Mesenchymal stem cell (in vitro differentiated cells and primary cell): ENCODE data around the gene CUBN.

Source experiments
- DNase-seq: peaks from one replicate; pipeline ENCODE4 v3.0.0-alpha.2; 2013
- H2AFZ ChIP-seq: one replicate; pipeline ENCODE4 v1.6.1; 2013; ENCODE audit warnings: low read depth, mild to moderate bottlenecking, control low read depth, inconsistent platforms, low read length, moderate library complexity
- H2AK5ac ChIP-seq: 2 replicates; pipeline ENCODE4 v1.6.1; 2013; ENCODE audit warnings: low read length, moderate library complexity, mild to moderate bottlenecking, inconsistent platforms; ENCODE audit not compliant: severe bottlenecking
- H2BK120ac ChIP-seq: one replicate; pipeline ENCODE4 v1.6.1; 2013; ENCODE audit warnings: low read depth, mild to moderate bottlenecking, inconsistent platforms, low read length, moderate library complexity
- H2BK12ac ChIP-seq, 2 experiments: one replicate each; pipeline ENCODE4 v1.6.1; 2013; ENCODE audit warnings: inconsistent platforms in 2 of 2, low read length in 2 of 2, mild to moderate bottlenecking in 2 of 2, moderate library complexity in 2 of 2, control low read depth in 1 of 2
- H2BK15ac ChIP-seq: one replicate; pipeline ENCODE4 v1.6.1; 2013; ENCODE audit warnings: mild to moderate bottlenecking, low read depth, inconsistent platforms; ENCODE audit not compliant: poor library complexity, severe bottlenecking
- H2BK5ac ChIP-seq: 2 replicates; pipeline ENCODE4 v1.6.1; 2013; ENCODE audit warnings: low read depth, mild to moderate bottlenecking, low read length, control low read depth, inconsistent platforms; ENCODE audit not compliant: poor library complexity, severe bottlenecking
- H3K14ac ChIP-seq, 2 experiments: one replicate each; pipeline ENCODE4 v1.6.1; 2013; ENCODE audit warnings: inconsistent platforms in 2 of 2, low read length in 2 of 2, control low read depth in 1 of 2, mild to moderate bottlenecking in 1 of 2, moderate library complexity in 1 of 2
- H3K18ac ChIP-seq, 2 experiments: one replicate each; pipeline ENCODE4 v1.6.1; 2013; ENCODE audit warnings: inconsistent platforms in 2 of 2, low read length in 2 of 2, control low read depth in 1 of 2, low read depth in 1 of 2, mild to moderate bottlenecking in 1 of 2
- H3K23ac ChIP-seq, 2 experiments: one replicate each; pipeline ENCODE4 v1.6.1; 2013; ENCODE audit warnings: inconsistent platforms in 2 of 2, low read length in 2 of 2, mild to moderate bottlenecking in 2 of 2, moderate library complexity in 2 of 2, control low read depth in 1 of 2
- H3K27ac ChIP-seq: 2 replicates; pipeline ENCODE4 v1.5.1; 2013; ENCODE audit warnings: mild to moderate bottlenecking, moderate library complexity, low read length, control low read depth, inconsistent platforms; ENCODE audit not compliant: poor library complexity, severe bottlenecking
- H3K27me3 ChIP-seq, 2 experiments: 2 replicates each; pipeline versions ENCODE4 v1.6.1 to v1.7.0; 2013; ENCODE audit warnings: low read length in 2 of 2, mild to moderate bottlenecking in 2 of 2, moderate library complexity in 2 of 2, control low read depth in 1 of 2, inconsistent platforms in 1 of 2; ENCODE audit not compliant: control insufficient read depth in 1 of 2, insufficient read depth in 1 of 2
- H3K36me3 ChIP-seq, 2 experiments: 2 replicates each; pipeline versions ENCODE4 v1.6.1 to v1.7.0; 2013; ENCODE audit warnings: low read length in 2 of 2, control low read depth in 1 of 2, inconsistent platforms in 1 of 2, low read depth in 1 of 2, mild to moderate bottlenecking in 1 of 2; ENCODE audit not compliant: insufficient read depth in 2 of 2, control insufficient read depth in 1 of 2
- H3K4ac ChIP-seq, 2 experiments: one replicate each; pipeline ENCODE4 v1.6.1; 2013; ENCODE audit warnings: inconsistent platforms in 2 of 2, low read length in 2 of 2, mild to moderate bottlenecking in 2 of 2, moderate library complexity in 2 of 2, control low read depth in 1 of 2, low read depth in 1 of 2
- H3K4me1 ChIP-seq: 2 replicates; pipeline ENCODE4 v1.6.1; 2013; ENCODE audit warnings: low read depth, low read length, control low read depth; ENCODE audit not compliant: control insufficient read depth, insufficient read depth
- H3K4me2 ChIP-seq: 2 replicates; pipeline ENCODE4 v1.6.1; 2013; ENCODE audit warnings: low read length, mild to moderate bottlenecking, inconsistent platforms; ENCODE audit not compliant: poor library complexity, severe bottlenecking
- H3K4me3 ChIP-seq, 2 experiments: 2 replicates each; pipeline versions ENCODE4 v1.5.1 to v1.7.0; 2013; ENCODE audit warnings: low read length in 2 of 2, mild to moderate bottlenecking in 2 of 2, control low read depth in 1 of 2, low read depth in 1 of 2; ENCODE audit not compliant: insufficient read depth in 1 of 2
- H3K79me1 ChIP-seq: replicated peaks from 2 replicates; pipeline ENCODE4 v1.6.1; 2013; ENCODE audit warnings: mild to moderate bottlenecking, control low read depth, low read length, inconsistent platforms; ENCODE audit not compliant: poor library complexity, severe bottlenecking
- H3K9ac ChIP-seq: 2 replicates; pipeline ENCODE4 v1.7.0; 2013; ENCODE audit warnings: mild to moderate bottlenecking, low read length, moderate library complexity
- H3K9me3 ChIP-seq: 2 replicates; pipeline ENCODE4 v1.7.0; 2013; ENCODE audit warnings: mild to moderate bottlenecking, low read length; ENCODE audit not compliant: control insufficient read depth
- H4K8ac ChIP-seq: one replicate; pipeline ENCODE4 v1.6.1; 2013; ENCODE audit warnings: inconsistent platforms, mild to moderate bottlenecking, low read length, moderate library complexity
- H4K91ac ChIP-seq: one replicate; pipeline ENCODE4 v1.6.1; 2013; ENCODE audit warnings: mild to moderate bottlenecking, low read length, inconsistent platforms
- WGBS: methylation state at CpG from one replicate; pipeline ENCODE4 v1.1.7; 2013; ENCODE audit warnings: mixed read lengths; 5-methylcytosine and 5-hydroxymethylcytosine counted together

CUBN gene

DNA sequence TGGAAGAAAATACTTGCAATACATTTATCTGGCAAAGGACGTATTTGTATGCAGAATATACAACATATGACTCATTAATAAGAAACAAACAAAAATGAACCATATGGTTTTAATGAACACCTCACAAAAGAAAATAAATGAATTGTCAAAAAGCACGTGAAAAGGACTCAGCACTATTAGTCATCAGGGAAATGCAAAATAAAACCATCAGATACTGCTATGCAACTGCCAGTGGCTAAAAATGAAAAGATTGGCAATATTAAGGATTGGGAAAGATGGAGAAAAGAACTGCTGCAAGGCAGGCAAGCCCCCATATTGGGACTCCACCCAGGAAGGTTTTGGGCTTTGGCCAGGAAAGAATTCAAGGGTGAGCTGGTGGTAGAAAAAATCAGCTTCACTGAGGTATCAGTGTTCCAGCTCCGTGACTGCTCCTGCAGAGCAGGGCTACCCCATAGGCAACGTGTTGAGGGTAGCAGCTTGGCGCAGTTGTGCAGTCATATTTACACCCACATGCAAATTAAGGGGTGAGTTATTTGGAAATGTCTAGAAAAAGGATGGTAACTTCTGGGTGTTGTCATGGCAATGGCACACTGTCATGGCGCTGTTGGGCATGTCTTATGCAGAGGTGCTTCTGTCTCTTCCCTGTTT, 72.7 kb downstream of the CUBN start:
- H2AFZ ChIP-seq: no peak overlapping the region
- no peak overlapping the region for H4K91ac ChIP-seq
- peak overlapping the region; percentile 15 for H2AK5ac ChIP-seq
- no peak for DNase-seq
- H3K36me3 ChIP-seq: no peaks in the 10 kb centered on the region
- H2BK12ac ChIP-seq: peak overlapping the region in 1 of 2 experiments; percentile 92
- peaks cover 12% of the 10 kb centered on the region for H3K9me3 ChIP-seq
- 92% methylated on average over 4 of the region's 6 CpGs for WGBS
- peaks cover 2% of the 10 kb centered on the region for H3K79me1 ChIP-seq
- peak overlapping the region in 1 of 2 experiments; percentile 16 for H3K4me3 ChIP-seq
- H3K27ac ChIP-seq: no peak overlapping the region
- no peak overlapping the region for H3K14ac ChIP-seq
- H3K23ac ChIP-seq: no peak overlapping the region
- no peak overlapping the region for H3K4ac ChIP-seq
- no peak overlapping the region for H2BK15ac ChIP-seq
- peak overlapping the region; percentile 57 for H3K9ac ChIP-seq
- no peak overlapping the region for H2BK120ac ChIP-seq
- H3K4me1 ChIP-seq: peaks cover 4% of the 10 kb centered on the region
- H3K4me2 ChIP-seq: no peak overlapping the region
- H4K8ac ChIP-seq: no peak overlapping the region
- H2BK5ac ChIP-seq: no peak overlapping the region
- H3K27me3 ChIP-seq: no peaks in the 10 kb centered on the region
- H3K18ac ChIP-seq: peak overlapping the region in 1 of 2 experiments; percentile 64

DNA sequence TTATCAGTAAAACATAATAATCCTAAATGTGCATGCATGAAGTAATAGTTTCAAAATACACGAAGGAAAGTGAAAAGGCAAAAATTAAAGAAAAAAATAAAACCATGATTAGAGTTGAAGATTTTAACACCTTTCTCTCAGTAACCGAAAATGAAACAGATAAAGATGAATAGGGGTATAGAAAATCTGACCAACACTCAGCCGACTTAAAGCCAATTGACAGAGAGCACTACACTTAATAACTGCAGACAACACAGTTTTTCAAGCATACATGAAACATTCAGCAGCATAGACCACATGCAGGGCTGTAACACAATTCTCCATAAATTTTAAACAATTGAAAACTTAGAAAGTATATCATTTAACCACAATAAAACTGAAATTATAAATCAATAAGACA, 76.1 kb downstream of the CUBN start:
- no peak overlapping the region for H2BK12ac ChIP-seq
- no peak overlapping the region for H3K4me2 ChIP-seq
- H2AK5ac ChIP-seq: no peak overlapping the region
- no peak overlapping the region for H4K8ac ChIP-seq
- H3K14ac ChIP-seq: no peak overlapping the region
- 100% methylated on average over 2 of the region's 3 CpGs for WGBS
- H3K4ac ChIP-seq: no peak overlapping the region
- no peak overlapping the region for H3K18ac ChIP-seq
- H3K27ac ChIP-seq: no peak overlapping the region
- H3K9ac ChIP-seq: no peak overlapping the region
- no peaks in the 10 kb centered on the region for H3K79me1 ChIP-seq
- no peak overlapping the region for H3K4me3 ChIP-seq
- H2AFZ ChIP-seq: no peak overlapping the region
- H3K9me3 ChIP-seq: peaks cover 20% of the 10 kb centered on the region
- no peak overlapping the region for H2BK15ac ChIP-seq
- H3K36me3 ChIP-seq: no peaks in the 10 kb centered on the region
- no peak overlapping the region for H3K23ac ChIP-seq
- no peak for DNase-seq
- H3K4me1 ChIP-seq: peaks cover 2% of the 10 kb centered on the region
- H2BK5ac ChIP-seq: peak overlapping the region; percentile 31
- no peak overlapping the region for H4K91ac ChIP-seq
- H3K27me3 ChIP-seq: no peaks in the 10 kb centered on the region
- H2BK120ac ChIP-seq: no peak overlapping the region

DNA sequence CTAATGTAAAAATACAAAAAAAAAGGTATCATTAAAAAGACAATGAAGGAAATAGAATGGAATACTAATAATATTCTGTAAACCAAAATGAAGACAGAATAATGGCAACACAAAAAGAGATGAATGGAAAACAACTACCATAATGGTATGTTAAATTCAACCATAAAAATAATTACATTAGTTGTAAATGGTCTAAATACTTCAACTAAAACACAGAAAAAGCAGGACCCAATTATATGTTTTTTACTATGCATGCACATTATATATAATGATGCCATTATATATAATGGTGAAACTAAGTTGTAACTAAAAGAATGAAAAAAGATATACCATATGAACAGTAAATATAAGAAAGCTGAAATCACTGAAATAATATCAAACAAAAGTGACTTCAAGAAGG, 76.5 kb downstream of the CUBN start:
- Histone ChIP-seq H4K8ac (no peak overlapping the region), H4K91ac (no peak overlapping the region), H3K27me3 (no peaks in the 10 kb centered on the region), H3K23ac (no peak overlapping the region), H3K27ac (no peak overlapping the region), H2BK15ac (no peak overlapping the region), H3K14ac (no peak overlapping the region), H2BK12ac (no peak overlapping the region), H3K18ac (no peak overlapping the region), H3K4me2 (no peak overlapping the region), H3K79me1 (no peaks in the 10 kb centered on the region), H3K9ac (no peak overlapping the region), H3K4me1 (peaks cover 2% of the 10 kb centered on the region), H2AFZ (no peak overlapping the region), H2AK5ac (no peak overlapping the region), H2BK5ac (no peak overlapping the region), H3K4ac (no peak overlapping the region), H2BK120ac (no peak overlapping the region), H3K9me3 (peaks cover 20% of the 10 kb centered on the region), H3K36me3 (no peaks in the 10 kb centered on the region), H3K4me3 (no peak overlapping the region)
- DNase-seq: no peak

DNA sequence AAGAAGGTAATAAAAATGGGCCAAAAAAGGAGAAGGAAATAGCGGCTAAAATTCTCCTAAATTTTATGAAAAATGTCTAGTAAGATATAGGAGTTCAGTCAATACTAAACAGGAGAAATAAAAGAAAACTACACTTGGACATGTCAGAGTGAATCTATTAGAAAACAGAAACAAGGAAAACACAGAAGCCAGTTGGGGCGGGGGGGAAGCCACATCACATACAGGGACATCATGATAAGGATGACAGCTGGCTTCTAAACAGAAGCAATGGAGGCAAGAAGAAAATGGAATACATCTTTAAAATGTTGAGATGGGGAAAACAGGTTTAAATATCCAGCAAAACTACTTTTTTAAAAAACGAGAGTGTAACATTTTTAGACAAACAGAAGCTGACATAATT, 77.8 kb downstream of the CUBN start:
- DNase-seq: no peak
- H2BK120ac ChIP-seq: no peak overlapping the region

More for the DNA sequence above, 77.8 kb downstream of the CUBN start:
- no peak overlapping the region for H2BK5ac ChIP-seq
- no peak overlapping the region for H3K18ac ChIP-seq
- H3K4me2 ChIP-seq: no peak overlapping the region
- H3K9ac ChIP-seq: no peak overlapping the region
- H2BK15ac ChIP-seq: no peak overlapping the region
- no peak overlapping the region for H3K23ac ChIP-seq
- H2AK5ac ChIP-seq: no peak overlapping the region
- H3K4ac ChIP-seq: no peak overlapping the region
- H3K9me3 ChIP-seq: peaks cover 20% of the 10 kb centered on the region
- H2BK12ac ChIP-seq: no peak overlapping the region
- no peak overlapping the region for H2AFZ ChIP-seq
- WGBS: 100% methylated on average over 1 of the region's 3 CpGs
- no peaks in the 10 kb centered on the region for H3K36me3 ChIP-seq
- peak overlapping the region in 1 of 2 experiments; percentile 15 for H3K4me3 ChIP-seq
- H4K91ac ChIP-seq: no peak overlapping the region
- no peaks in the 10 kb centered on the region for H3K79me1 ChIP-seq
- no peaks in the 10 kb centered on the region for H3K4me1 ChIP-seq
- no peaks in the 10 kb centered on the region for H3K27me3 ChIP-seq
- H3K27ac ChIP-seq: no peak overlapping the region
- H4K8ac ChIP-seq: no peak overlapping the region
- no peak overlapping the region for H3K14ac ChIP-seq
